LNCaP clone FGC (cell line): ENCODE data around the gene OR2D3.
"Not testable (repeated sequence)": the region's sequence is repeated elsewhere in the genome, so short reads cannot be mapped to it uniquely, and the experiment has no call there.

ENCODE experiments used
- DNase-seq: peaks from one replicate; pipeline ENCODE4 v3.0.0-alpha.2; 2011; ENCODE audit warnings: low read depth
- H3K4me3 ChIP-seq: 2 replicates; pipeline ENCODE4 v1.5.1; 2011; ENCODE audit warnings: mild to moderate bottlenecking, low read depth, low read length, control low read depth
- CTCF ChIP-seq: IDR thresholded peaks from 2 replicates; pipeline ENCODE4 v1.5.1; 2012; ENCODE audit warnings: mild to moderate bottlenecking; ENCODE audit not compliant: control insufficient read depth, insufficient read depth; ENCODE audit errors: extremely low read depth

The OR2D3 gene

DNA sequence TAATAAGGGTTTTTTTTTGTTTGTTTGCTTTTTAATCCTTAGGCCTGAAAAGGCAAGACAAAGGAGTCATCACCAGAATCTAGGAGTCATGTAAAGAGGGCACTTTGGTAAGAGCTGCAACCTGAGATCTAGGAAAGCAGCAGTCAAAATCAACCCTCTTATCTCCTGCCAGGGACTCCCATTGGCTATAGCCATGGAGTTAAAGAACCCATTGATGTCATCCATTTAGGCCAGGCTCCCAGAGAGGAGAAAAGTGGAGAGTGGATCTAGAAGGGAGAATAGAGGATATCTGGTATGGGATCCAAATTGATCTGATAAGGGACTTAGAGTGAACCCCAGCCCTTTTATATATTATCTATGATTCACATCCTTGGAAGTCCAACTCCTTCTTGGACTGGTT lies 41.3 kb downstream of the OR2D3 start:
- DNase-seq: no peak

DNA sequence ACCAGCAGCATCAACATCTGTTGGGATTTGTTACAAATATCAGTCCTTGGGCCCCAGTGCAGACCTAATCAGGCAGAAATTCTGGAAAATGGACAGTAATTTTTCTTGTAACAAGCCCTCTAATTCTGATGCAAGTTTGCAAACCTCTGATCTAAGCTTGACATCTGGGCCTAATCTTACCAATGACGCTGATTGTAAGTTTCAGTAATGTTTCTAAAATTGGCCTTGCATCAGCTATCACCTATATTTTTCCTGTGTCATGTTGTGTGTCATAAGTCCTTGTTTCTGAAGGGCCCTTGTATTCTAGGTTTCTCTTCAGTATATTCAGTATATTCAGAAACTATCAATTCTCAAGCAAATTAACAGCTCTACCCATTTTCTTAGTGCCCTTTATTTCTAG lies 41.9 kb downstream of the OR2D3 start:
- no peak overlapping the region for H3K4me3 ChIP-seq
- TF ChIP-seq CTCF: no peak
- no peak for DNase-seq

More for the DNA sequence above, 41.3 kb downstream of the OR2D3 start:
- no peak overlapping the region for H3K4me3 ChIP-seq
- no peak for TF ChIP-seq CTCF

GRCh38 chr11:6968816-6969215 lies 48.0 kb downstream of the OR2D3 start:
- TF ChIP-seq CTCF: no peak
- no peak overlapping the region for H3K4me3 ChIP-seq
- no peak for DNase-seq

DNA sequence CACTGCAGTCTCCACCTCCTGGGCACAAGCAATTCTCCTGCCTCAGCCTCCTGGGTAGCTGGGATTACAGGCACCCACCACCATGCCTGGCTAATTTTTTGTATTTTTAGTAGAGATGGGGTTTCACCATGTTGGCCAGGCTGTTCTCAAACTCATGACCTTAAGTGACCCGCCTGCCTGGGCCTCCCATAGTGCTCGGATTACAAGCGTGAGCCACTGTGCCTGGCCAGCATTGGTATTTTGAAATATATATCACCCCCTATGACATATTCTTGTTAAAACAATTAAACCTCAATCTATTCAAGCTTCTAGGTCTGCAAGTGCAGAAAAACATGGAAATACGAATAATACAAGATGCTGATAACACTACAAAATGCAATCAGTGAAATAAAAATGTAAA lies 49.1 kb downstream of the OR2D3 start:
- DNase-seq, H3K4me3 ChIP-seq: not testable (repeated sequence)
